Spleen (tissue), 13 donors: ENCODE measurements around the gene CD48. TPM values are rescaled to one million over a fixed set of nuclear protein-coding genes. Genes with fewer than 3 reads are reported as not detected.

ENCODE experiments used
- DNase-seq: peaks from one replicate; pipeline ENCODE4 v3.0.0-alpha.2; 2020
- H3K27ac ChIP-seq, 8 donors: fragments of 200-600 bp; sonication (generic) in 7 of 8; 1 replicate in 4 of 8; 2 replicates in 4 of 8; pipeline versions ENCODE4 v1.5.0 to v1.8.0; 2016 to 2021; ENCODE audit warnings: inconsistent platforms in 4 of 8, mild to moderate bottlenecking in 4 of 8, moderate library complexity in 1 of 8
- H3K27me3 ChIP-seq, 7 donors: fragments of 200-600 bp; sonication (generic) in 6 of 7; replicated peaks in 1 of 7; 1 replicate in 4 of 7; 2 replicates in 3 of 7; pipeline versions ENCODE4 v1.5.0 to v1.8.0; 2016 to 2021; ENCODE audit warnings: inconsistent platforms in 3 of 7, mild to moderate bottlenecking in 1 of 7
- H3K36me3 ChIP-seq, 6 donors: fragments of 200-600 bp; sonication (generic) in 5 of 6; 1 replicate in 4 of 6; 2 replicates in 2 of 6; pipeline versions ENCODE4 v1.5.0 to v1.8.0; 2016 to 2021; ENCODE audit warnings: inconsistent platforms in 2 of 6
- H3K4me1 ChIP-seq, 6 donors: fragments of 200-600 bp; sonication (generic) in 5 of 6; 1 replicate in 3 of 6; 2 replicates in 3 of 6; pipeline versions ENCODE4 v1.5.0 to v1.8.0; 2016 to 2021; ENCODE audit warnings: inconsistent platforms in 3 of 6
- H3K4me3 ChIP-seq, 8 donors: fragments of 200-600 bp; sonication (generic) in 7 of 8; 1 replicate in 4 of 8; 2 replicates in 4 of 8; pipeline versions ENCODE4 v1.5.0 to v1.8.0; 2016 to 2021; ENCODE audit warnings: inconsistent platforms in 4 of 8, mild to moderate bottlenecking in 4 of 8, moderate library complexity in 2 of 8
- H3K9me3 ChIP-seq, 8 donors: fragments of 200-600 bp; sonication (generic) in 7 of 8; 1 replicate in 4 of 8; 2 replicates in 4 of 8; pipeline versions ENCODE4 v1.5.0 to v1.8.0; 2016 to 2021; ENCODE audit warnings: inconsistent platforms in 4 of 8
- CTCF ChIP-seq, 11 experiments: fragments of 200-600 bp in 7 of 11; fragments of 450-650 bp in 4 of 11; sonication (generic) in 4 of 11; IDR thresholded peaks in 8 of 11; conservative IDR thresholded peaks in 3 of 11; 1 replicate in 7 of 11; 2 replicates in 4 of 11; pipeline versions ENCODE4 v1.4.0 to v1.8.0; 2016 to 2021; ENCODE audit warnings: antibody characterized with exemption in 11 of 11, inconsistent platforms in 4 of 11, mild to moderate bottlenecking in 1 of 11
- POLR2A ChIP-seq, 3 donors: fragments of 450-650 bp; IDR thresholded peaks; one replicate each; pipeline ENCODE4 v1.5.1; 2017; ENCODE audit warnings: antibody characterized with exemption in 3 of 3, mild to moderate bottlenecking in 1 of 3
- POLR2AphosphoS5 ChIP-seq, 3 donors: sonication (generic); formaldehyde crosslinking; IDR thresholded peaks; one replicate each; pipeline ENCODE4 v1.5.1; 2017; ENCODE audit warnings: antibody characterized with exemption in 3 of 3
- WGBS, 5 donors: extraction: QIAGEN DNeasy Blood & Tissue Kit in 3 of 5; methylation state at CpG; one replicate each; pipeline versions ENCODE4 v1.1.5 to v1.1.7; 2013 to 2018; 5-methylcytosine and 5-hydroxymethylcytosine counted together
- intact Hi-C: fragments of 100-400 bp; cut with DNase I; formaldehyde crosslinking; loops from one replicate; pipeline ENCODE4 v1.15.0; 2023; ENCODE audit warnings: low total_unique reads
- long read RNA-seq, 2 donors: transcript quantifications; one replicate each; lab custom pipeline, GENCODE V29; 2026
- polyA plus RNA-seq, 3 donors: library from polyadenylated mRNA; stranded (reverse); fragments of 200-250 nt; gene quantifications; one replicate each; pipeline ENCODE4 v1.2.1, GENCODE V29; 2013
- total RNA-seq, 7 donors: library from RNA; depleted of rRNA in 3 of 7; stranded (reverse); fragments of >200 nt in 3 of 7; fragmentation: NEBNext Ultra II Directional in 4 of 7; extraction: Animal tissue kit (Norgen Biotek cat#: 25700) in 4 of 7; gene quantifications; one replicate each; pipeline versions ENCODE4 v1.1.0 to v1.2.1, GENCODE V29; 2016 to 2021
- donor health status: healthy with polysubstance abuse.
- donor health status: DM: no; HTN: no; CAD: no; lungs with moderate emphysema.
- donor health status: DM: no; HTN: no; CAD: no.
- donor health status: Bipolar disorder and iron deficiency.
- donor health status: healthy.
- donor health status: DM: no; HTN: no; CAD: no.
- donor health status: DM: yes; HTN: yes; CAD: no.

Gene CD48, protein sequence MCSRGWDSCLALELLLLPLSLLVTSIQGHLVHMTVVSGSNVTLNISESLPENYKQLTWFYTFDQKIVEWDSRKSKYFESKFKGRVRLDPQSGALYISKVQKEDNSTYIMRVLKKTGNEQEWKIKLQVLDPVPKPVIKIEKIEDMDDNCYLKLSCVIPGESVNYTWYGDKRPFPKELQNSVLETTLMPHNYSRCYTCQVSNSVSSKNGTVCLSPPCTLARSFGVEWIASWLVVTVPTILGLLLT
- total RNA-seq = 100 to 1,000 TPM; 150 to 286 (median 215) TPM
- polyA plus RNA-seq = 100 to 1,000 TPM; 371 to 510 (median 479) TPM
- long read RNA-seq, donor 1, transcript CD48-203 (3 exons, 1,500 nt) = minor isoform, 5 of 43 reads
- long read RNA-seq, donor 1, transcript CD48-202 (4 exons, 1,126 nt) = major isoform, 32 of 43 reads
- long read RNA-seq, donor 1, transcript CD48-201 (2 exons, 1,793 nt) = minor isoform, 6 of 43 reads
- long read RNA-seq, donor 1, partial matches to known transcripts = 0 of 43 reads
- long read RNA-seq, donor 1, other reads (novel, unspliced or antisense) = 0 of 43 reads
- long read RNA-seq, donor 2, transcript CD48-202 (4 exons, 1,126 nt) = major isoform, 37 of 87 reads
- long read RNA-seq, donor 2, transcript CD48-203 (3 exons, 1,500 nt) = minor isoform, 20 of 87 reads
- long read RNA-seq, donor 2, transcript CD48-201 (2 exons, 1,793 nt) = minor isoform, 23 of 87 reads
- long read RNA-seq, donor 2, partial matches to known transcripts = 7 of 87 reads
- long read RNA-seq, donor 2, other reads (novel, unspliced or antisense) = 0 of 87 reads

- H3K9me3 ChIP-seq = no peaks in the 10 kb centered on the region
- no peaks in the 10 kb centered on the region for H3K36me3 ChIP-seq
- WGBS, 5 donors = 15 to 36% (median 21%) methylated on average over 9 of the region's 9 CpGs
- peak within 1 kb of the TSS; percentile 61 to 95 (median 90) for H3K27ac ChIP-seq
- no peak for TF ChIP-seq POLR2A (IDR thresholded peaks at IDR 0.05)
- peak in 2 of 3 donors; percentile 25 to 47 for TF ChIP-seq POLR2AphosphoS5 (IDR thresholded peaks at IDR 0.05)
- DNase-seq = no peak
- peaks cover 8 to 74% (median 62%) of the 10 kb centered on the region in 6 donors for H3K4me1 ChIP-seq
- intact Hi-C loops = no loop called here
- peak within 1 kb of the TSS; percentile 42 to 77 (median 58) for H3K4me3 ChIP-seq
- H3K27me3 ChIP-seq = no peaks in the 10 kb centered on the region
These were observed at the start of gene CD48 for GRCh38 chr1:160711602-160712311. Gene CD48, minus strand, starts transcription at chr1:160711822. Its CDS starts 59 bp downstream, at chr1:160711763.

DNA sequence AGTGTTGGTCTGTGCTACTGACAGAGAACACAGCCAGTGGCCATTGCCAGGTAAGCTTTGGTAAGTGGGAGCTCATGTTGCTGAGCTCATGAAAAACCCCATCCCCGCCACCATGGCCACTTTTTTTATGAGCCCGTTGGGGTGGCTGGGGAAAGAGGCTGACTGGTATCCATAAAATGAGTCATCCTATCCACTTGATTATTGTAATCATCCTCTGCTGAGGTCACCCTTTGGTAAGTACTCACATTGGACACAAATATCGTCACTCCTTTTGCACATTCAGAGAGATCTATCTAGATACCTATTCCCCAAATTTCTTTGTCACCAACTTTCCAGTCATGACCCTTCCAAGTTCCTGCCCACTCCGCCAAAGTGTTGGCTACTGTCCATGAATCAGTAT, 49.4 kb upstream of the CD48 start:
- WGBS, 5 donors = 86 to 96% (median 93%) methylated on average over 4 of the region's 4 CpGs
- no peak overlapping the region for H3K27ac ChIP-seq
- H3K4me1 ChIP-seq = no peaks in the 10 kb centered on the region
- H3K9me3 ChIP-seq = no peaks in the 10 kb centered on the region
- no peaks in the 10 kb centered on the region for H3K36me3 ChIP-seq
- no peak for DNase-seq
- no peak overlapping the region for H3K4me3 ChIP-seq
- H3K27me3 ChIP-seq = no peaks in the 10 kb centered on the region
- TF ChIP-seq POLR2AphosphoS5 (IDR thresholded peaks at IDR 0.05) (no peak), POLR2A (IDR thresholded peaks at IDR 0.05) (no peak), CTCF (IDR thresholded peaks at IDR 0.05 in 8 of 11, conservative IDR thresholded peaks at IDR 0.05 in 3 of 11) (no peak)
- intact Hi-C loops = no loop called here

GRCh38 chr1:160759740-160760139, 48.1 kb upstream of the CD48 start:
- no peaks in the 10 kb centered on the region for H3K27me3 ChIP-seq
- intact Hi-C loops = no loop called here
- DNase-seq = no peak

DNA sequence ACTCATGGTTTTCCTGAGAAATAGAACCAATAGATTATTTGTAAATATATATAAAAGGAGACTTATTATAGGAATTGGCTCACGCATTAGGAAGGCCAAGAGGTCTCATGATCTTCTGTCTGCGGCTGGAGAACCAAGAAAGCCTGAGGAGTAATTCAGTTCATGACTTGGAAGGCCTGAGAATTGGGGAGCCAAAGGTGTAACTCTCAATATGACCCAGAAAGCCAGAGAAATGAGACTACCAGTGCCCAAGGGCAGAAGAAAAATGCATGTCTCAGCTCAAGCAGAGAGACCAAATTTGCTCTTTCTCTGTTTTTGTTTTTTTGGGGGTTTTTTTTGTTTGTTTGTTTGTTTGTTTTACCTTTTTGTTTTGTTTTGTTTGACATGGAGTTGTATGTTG, 46.9 kb upstream of the CD48 start:
- H3K4me3 ChIP-seq = no peak overlapping the region
- TF ChIP-seq CTCF (IDR thresholded peaks at IDR 0.05 in 8 of 11, conservative IDR thresholded peaks at IDR 0.05 in 3 of 11) (no peak), POLR2A (IDR thresholded peaks at IDR 0.05) (no peak), POLR2AphosphoS5 (IDR thresholded peaks at IDR 0.05) (no peak)
- DNase-seq = no peak
- no peaks in the 10 kb centered on the region for H3K27me3 ChIP-seq
- 82 to 94% (median 93%) methylated on average over 2 of the region's 2 CpGs for WGBS, 5 donors
- H3K4me1 ChIP-seq = peaks cover 0 to 6% (median 0%) of the 10 kb centered on the region in 6 donors
- H3K27ac ChIP-seq = no peak overlapping the region
- intact Hi-C loops = no loop called here
- H3K36me3 ChIP-seq = no peaks in the 10 kb centered on the region
- H3K9me3 ChIP-seq = no peaks in the 10 kb centered on the region

More at GRCh38 chr1:160759740-160760139, 48.1 kb upstream of the CD48 start:
- Histone ChIP-seq H3K4me3 (no peak overlapping the region), H3K27ac (no peak overlapping the region), H3K36me3 (no peaks in the 10 kb centered on the region), H3K4me1 (peaks cover 0 to 5% (median 0%) of the 10 kb centered on the region in 6 donors), H3K9me3 (no peaks in the 10 kb centered on the region)
- no peak for TF ChIP-seq POLR2AphosphoS5 (IDR thresholded peaks at IDR 0.05)
